SIG-M5 treated with dmso at 0.1 percent for 504 hours (cell line): ENCODE data around the gene CCL11.

Source experiments
- DNase-seq: peaks from one replicate; lab custom pipeline; 2025; ENCODE audit not compliant: unreplicated experiment; lab: John Stamatoyannopoulos, UW

CCL11 gene

GRCh38 chr17:34257299-34257985 is 28.1 kb upstream of the CCL11 start:
- DNase-seq: no peak

DNA sequence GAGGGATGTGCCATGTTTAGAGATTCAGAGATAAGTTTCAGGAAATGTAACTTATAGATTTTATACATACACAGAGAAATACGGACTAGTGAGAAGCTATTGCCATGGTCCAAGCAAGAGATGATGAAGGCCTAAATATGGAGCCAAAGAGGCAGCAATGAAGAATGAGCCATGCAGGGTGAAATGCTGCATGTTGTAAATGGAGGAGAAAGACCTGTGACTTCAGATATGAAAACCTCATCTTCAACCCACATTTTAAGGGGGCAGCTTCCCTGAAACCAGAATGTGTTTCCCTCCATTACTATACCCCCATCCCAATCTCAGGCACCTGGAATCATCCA is 27.6 kb upstream of the CCL11 start:
- DNase-seq: no peak

- no peak for DNase-seq
Observed at GRCh38 chr17:34259146-34259545, 26.4 kb upstream of the CCL11 start.

- DNase-seq: no peak
Observed at GRCh38 chr17:34260861-34261260, 24.7 kb upstream of the CCL11 start.

- DNase-seq: no peak
Observed at GRCh38 chr17:34261568-34262337, 23.8 kb upstream of the CCL11 start.

DNA sequence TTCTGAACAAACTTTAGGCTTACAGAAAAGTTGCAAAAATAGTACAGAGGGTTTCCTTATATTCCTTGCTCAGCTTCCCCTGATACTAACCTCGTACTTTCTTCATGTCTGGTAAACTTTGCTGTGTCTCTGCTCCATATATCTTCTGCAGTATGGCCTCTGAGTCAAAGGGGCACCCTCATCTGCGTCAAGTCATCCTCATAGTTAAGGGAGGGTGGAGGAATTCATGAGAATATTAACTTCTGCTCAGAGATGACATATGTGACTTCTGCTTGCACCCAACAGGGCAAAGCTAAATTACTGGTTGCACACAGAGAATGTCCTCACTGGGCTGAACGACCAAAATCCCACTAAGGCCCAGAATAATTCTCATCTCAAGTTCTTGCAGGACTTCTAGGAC is 19.8 kb upstream of the CCL11 start:
- no peak for DNase-seq

DNA sequence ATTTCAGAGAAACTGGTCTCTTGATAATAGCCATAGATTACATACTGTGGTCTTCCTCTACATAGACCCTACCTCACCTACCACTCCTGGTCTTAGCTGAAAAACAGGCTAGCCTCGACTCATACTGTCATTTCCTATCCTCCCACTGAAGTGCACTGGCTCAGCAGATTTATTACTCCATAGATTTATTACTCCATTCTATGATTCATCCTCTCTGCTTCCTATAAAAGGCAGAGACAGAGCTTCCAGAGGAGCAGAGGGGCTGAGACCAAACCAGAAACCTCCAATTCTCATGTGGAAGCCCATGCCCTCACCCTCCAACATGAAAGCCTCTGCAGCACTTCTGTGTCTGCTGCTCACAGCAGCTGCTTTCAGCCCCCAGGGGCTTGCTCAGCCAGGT is 15.6 kb upstream of the CCL11 start, which contains the start of gene CCL7:
Gene CCL7 (plus strand): TSS at position 253 of the 400 bp plus-strand sequence. CDS start 70 bp downstream, at position 323.
- DNase-seq: no peak

DNA sequence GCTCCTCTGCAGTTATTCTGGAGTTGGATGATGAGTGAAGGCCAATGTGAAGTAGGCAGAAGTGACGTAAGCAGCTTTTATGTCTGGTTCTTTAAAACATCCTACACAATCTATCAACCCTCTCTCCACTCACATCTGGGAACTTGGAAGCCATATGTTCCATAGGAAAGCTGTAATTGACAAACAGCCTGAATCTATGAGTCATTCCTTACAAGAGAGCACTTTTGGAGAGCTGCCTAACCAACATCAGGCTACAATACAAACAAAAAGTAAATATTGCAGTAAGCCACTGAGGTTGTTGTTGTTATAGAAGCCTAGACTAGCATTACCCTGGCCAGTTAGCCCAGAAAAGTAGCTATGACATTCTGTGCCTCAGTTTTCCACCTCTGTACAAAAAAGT is 9.7 kb upstream of the CCL11 start:
- no peak for DNase-seq

- DNase-seq: no peak
Observed at GRCh38 chr17:34276826-34277225, 8.7 kb upstream of the CCL11 start.

DNA sequence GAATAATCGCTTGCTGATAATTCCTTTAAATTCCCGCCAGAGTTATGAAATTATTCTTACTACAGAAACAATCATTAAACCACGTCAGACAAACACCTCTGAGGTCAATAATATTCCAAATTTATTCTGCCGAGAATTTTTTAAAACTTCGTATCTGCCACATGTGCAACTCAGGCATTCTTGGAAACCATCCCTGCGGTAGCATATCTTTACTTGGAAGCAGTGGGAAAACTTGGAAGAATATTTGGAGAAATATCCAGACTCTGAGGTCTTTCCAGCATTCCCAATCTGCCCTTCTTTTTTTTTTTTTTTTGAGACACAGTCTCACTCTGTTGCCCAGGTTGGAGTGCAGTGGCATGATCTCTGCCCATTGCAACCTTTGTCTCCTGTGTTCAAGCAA is 2.0 kb upstream of the CCL11 start:
- no peak for DNase-seq

DNA sequence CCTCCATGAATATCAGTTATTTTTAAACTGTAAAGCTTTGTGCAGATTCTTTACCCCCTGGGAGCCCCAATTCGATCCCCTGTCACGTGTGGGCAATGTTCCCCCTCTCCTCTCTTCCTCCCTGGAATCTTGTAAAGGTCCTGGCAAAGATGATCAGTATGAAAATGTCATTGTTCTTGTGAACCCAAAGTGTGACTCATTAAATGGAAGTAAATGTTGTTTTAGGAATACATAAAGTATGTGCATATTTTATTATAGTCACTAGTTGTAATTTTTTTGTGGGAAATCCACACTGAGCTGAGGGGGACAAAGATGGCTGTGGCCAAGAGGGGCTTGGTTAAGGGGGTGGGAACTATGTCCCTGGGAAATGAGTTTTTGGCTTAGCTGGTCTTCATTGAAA is 2.3 kb downstream of the CCL11 start:
- no peak for DNase-seq

DNA sequence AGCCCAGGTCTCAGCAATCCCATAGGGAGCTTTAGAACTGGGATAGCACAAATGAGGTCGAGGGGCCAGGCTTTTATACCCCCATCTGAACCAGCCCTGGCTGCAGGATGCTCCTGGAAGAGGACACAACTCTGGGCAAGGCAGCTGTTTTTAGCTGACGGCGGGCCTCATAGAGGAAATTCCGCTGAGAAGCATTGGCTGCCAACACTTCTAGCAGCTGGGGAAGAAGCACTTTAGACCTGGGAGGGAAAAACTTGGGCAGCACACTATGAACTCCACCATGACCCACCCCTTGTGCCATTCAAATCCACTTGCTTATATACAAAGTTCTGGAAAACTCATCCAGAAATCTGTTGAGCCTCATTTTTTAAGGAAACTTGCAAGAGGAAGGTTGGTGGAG is 5.0 kb downstream of the CCL11 start:
- DNase-seq: no peak

- no peak for DNase-seq
Observed at GRCh38 chr17:34291721-34292348, 6.3 kb downstream of the CCL11 start.

DNA sequence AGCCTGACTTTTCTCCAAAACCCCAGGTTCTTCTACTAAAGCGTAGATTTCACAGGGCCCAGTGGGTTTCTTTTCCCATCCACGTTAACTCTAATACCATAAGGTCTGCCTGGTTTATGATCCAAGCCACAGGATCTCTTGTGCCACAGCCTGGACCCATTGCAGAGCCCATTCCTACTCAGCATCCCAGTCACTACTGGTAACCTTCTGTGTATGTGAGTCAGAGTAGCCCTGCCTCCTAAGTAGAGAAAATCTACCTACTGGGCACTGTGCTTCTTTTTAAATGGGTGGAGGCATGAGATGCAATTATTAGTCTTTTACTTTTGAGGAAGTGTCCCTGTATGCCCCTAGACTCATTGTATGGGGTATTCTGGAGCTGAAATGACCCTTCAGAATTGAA is 13.5 kb downstream of the CCL11 start:
- DNase-seq: no peak

- no peak for DNase-seq
Observed at GRCh38 chr17:34299956-34300577, 14.5 kb downstream of the CCL11 start.

- no peak for DNase-seq
Observed at GRCh38 chr17:34300652-34301370, 15.3 kb downstream of the CCL11 start.

DNA sequence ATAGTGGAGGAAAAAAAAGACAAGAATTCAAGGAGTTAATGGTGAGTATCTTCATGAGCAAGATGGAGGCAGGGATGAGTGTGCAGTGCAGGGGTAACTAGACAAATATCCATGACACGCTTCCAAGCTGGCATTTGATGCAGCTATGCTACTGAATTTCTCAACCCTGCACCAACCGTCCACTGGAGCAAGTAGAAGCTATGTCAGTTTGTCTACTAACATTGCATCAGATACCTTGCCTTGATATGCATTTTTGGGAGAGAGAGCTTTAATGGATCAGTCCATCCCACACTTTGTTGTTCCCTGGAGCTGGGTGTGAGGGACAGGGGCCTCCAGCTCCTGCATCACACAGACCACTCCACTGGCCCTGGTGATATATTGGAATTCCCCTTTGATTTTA is 16.4 kb downstream of the CCL11 start:
- no peak for DNase-seq

GRCh38 chr17:34302636-34303035 is 17.1 kb downstream of the CCL11 start:
- DNase-seq: no peak

DNA sequence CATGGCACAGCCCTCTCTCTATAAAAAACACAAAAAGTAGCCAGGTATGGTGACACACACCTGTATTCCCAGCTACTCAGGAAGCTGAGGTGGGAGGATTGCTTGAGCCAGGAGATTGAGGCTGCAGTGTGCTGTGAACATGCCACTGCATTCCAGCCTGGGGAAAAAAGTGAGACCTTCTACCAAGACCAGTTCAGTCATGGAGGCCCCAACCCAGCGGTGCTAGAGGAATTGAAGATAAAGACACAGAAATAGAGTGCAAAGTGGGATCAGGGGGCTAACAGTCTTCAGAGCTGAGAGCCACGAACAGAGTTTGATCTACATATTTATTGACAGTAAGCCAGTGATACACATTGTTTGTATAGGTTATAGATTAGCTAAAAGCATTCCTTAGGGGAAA is 18.1 kb downstream of the CCL11 start:
- DNase-seq: no peak

DNA sequence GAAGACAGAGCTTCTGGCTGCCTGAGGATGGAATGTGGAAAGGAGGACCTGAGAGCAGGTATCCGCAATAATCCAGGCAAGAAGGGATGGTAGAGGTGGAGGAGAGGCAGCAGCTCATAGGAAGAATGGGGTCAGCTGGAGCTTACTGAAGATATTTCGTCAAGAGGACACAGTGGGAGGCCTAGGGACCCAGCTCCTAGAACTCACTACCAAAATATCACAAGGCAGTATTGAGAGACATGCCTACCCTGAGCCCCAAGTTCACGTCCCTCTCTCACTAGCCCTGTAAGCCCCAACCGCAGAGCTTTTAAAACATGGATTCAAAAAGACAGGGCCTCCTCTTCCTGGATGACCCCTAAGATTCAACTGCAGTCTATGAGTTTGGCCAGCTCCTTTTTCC is 19.5 kb downstream of the CCL11 start:
- no peak for DNase-seq

DNA sequence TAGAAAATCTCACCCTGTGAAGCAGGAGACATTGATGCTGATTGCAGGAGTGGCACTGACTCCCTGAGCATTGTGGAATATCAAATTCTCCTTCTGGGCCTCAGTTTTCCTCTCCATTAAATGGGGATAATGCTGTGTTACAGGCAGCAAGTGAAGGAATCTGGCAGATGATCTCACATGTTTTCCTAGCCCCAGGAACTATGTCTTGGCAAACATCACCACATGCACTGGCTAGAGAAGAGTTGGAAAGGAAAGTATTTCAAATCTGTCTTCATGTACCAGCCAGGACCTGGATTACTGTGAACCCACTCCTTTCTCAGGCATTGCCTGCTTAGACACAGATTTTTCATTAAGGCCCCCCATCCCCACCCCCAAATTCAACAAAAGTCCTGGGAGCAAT is 20.1 kb downstream of the CCL11 start:
- DNase-seq: no peak
